ENCODE measurements around the gene EZH2. TPM values are rescaled to one million over a fixed set of nuclear protein-coding genes. Genes with fewer than 3 reads are reported as not detected.

Gene EZH2
- total RNA-seq, 4 donors from 2014 or later, result 6.0 to 17.3 (median 7.2) TPM

DNA sequence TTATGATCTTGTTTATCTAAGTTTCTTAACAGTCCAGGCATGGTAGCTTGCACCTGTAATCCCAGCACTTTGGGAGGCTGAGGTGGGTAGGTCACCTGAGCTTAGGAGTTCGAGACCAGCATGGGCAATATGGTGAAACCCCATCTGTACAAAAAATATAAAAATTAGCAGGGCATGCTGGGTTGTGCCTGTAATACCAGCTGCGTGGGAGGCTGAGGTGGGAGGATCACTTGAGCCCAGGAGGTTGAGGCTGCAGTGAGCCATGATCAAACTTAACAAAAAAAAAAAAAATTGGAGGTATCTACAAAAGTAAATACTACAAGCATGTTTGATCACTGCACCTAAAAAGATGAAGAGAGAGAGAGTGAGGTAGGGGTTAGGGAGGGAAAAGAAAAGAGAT lies 9.0 kb upstream of the EZH2 start:
- Histone ChIP-seq H3K27me3 (peaks cover 14% of the 10 kb centered on the region), H3K9me3 (no peaks in the 10 kb centered on the region), H3K36me3 (no peaks in the 10 kb centered on the region), H3K27ac (no peak overlapping the region), H3K4me1 (no peaks in the 10 kb centered on the region), H3K4me3 (no peak overlapping the region)
- WGBS, 2 donors (ENCODE audit: low coverage in 1 of 2), result 81 to 86% methylated on average over 2 of the region's 2 CpGs
- TF ChIP-seq, protein P1, sequence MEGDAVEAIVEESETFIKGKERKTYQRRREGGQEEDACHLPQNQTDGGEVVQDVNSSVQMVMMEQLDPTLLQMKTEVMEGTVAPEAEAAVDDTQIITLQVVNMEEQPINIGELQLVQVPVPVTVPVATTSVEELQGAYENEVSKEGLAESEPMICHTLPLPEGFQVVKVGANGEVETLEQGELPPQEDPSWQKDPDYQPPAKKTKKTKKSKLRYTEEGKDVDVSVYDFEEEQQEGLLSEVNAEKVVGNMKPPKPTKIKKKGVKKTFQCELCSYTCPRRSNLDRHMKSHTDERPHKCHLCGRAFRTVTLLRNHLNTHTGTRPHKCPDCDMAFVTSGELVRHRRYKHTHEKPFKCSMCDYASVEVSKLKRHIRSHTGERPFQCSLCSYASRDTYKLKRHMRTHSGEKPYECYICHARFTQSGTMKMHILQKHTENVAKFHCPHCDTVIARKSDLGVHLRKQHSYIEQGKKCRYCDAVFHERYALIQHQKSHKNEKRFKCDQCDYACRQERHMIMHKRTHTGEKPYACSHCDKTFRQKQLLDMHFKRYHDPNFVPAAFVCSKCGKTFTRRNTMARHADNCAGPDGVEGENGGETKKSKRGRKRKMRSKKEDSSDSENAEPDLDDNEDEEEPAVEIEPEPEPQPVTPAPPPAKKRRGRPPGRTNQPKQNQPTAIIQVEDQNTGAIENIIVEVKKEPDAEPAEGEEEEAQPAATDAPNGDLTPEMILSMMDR (IDR thresholded peaks at IDR 0.05), result no peak
- TF ChIP-seq POLR2A (IDR thresholded peaks at IDR 0.05) (no peak), EP300 (IDR thresholded peaks at IDR 0.05; ENCODE audit: low read depth) (no peak), POLR2AphosphoS5 (IDR thresholded peaks at IDR 0.05) (no peak)
- DNase-seq, result no peak
- in situ Hi-C loops (cut with MboI; ENCODE audit: low pct_ligation_motif_present in 1 of 4, low pct_unique_long_range_greater_than_20kb in 1 of 4, low sequenced_read_pairs in 3 of 4), result no loop called here
- intact Hi-C loops (cut with DNase I; ENCODE audit: low total_unique reads), result no loop called here

DNA sequence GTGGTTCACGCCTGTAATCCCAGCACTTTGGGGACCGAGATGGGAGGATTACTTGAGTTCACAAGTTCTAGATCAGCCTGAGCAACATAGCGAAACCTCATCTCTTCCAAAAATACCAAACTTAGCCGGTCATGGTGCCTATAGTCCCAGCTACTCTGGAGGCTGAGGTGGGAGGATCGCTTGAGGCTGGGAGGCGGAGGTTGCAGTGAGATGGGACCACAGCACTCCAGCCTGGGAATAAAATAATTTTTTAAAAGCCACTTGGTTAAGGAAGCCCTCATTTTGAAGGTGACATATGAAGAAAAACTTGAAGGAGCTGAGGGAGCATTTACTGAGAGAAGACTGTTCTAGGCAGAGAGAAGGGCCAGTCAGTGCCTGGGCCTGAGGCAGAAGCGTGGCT lies 4.2 kb upstream of the EZH2 start:
- H3K36me3 ChIP-seq, result no peaks in the 10 kb centered on the region
- in situ Hi-C loops (cut with MboI; ENCODE audit: low pct_ligation_motif_present in 1 of 4, low pct_unique_long_range_greater_than_20kb in 1 of 4, low sequenced_read_pairs in 3 of 4) (loop anchor here in 1 of 4 donors (10.0 kb wide), 1 partner anchor 77 kb away; no protein-coding TSS in a partner anchor), intact Hi-C loops (cut with DNase I; ENCODE audit: low total_unique reads) (loop anchor here (10.0 kb wide), 1 partner anchor 47 kb away; no protein-coding TSS in a partner anchor)
- TF ChIP-seq POLR2AphosphoS5 (IDR thresholded peaks at IDR 0.05) (no peak), EP300 (IDR thresholded peaks at IDR 0.05; ENCODE audit: low read depth) (no peak), POLR2A (IDR thresholded peaks at IDR 0.05) (no peak)
- TF ChIP-seq, protein P1 (IDR thresholded peaks at IDR 0.05), result no peak
- H3K4me3 ChIP-seq, result no peak overlapping the region
- peaks cover 3% of the 10 kb centered on the region for H3K27me3 ChIP-seq
- no peak overlapping the region for H3K27ac ChIP-seq
- 88 to 94% methylated on average over 7 of the region's 7 CpGs for WGBS, 2 donors (ENCODE audit: low coverage in 1 of 2)
- no peaks in the 10 kb centered on the region for H3K9me3 ChIP-seq
- DNase-seq, result no peak
- H3K4me1 ChIP-seq, result peaks cover 0 to 5% (median 2%) of the 10 kb centered on the region in 4 donors

DNA sequence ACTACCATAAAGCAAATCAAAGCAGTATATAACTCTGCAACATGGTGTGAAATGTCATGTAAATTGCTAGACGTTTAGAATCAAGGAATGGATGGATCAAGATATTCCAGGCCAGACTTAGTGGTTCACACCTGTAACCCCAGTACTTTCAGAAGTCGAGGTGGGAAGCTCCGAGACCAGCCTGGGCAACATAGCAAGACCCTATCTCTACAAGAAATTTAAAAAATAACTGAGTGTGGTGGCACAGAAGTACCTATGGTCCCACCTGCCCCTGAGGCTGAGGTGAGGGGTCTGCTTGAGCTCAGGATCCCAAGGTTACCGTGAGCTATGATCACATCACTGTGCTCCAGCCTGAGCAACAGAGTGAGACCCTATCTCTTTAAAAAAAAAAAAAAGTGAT lies 2.8 kb upstream of the EZH2 start:
- TF ChIP-seq, protein P1 (IDR thresholded peaks at IDR 0.05), result no peak
- no peak for TF ChIP-seq POLR2A (IDR thresholded peaks at IDR 0.05)
- TF ChIP-seq EP300 (IDR thresholded peaks at IDR 0.05; ENCODE audit: low read depth), result no peak
- TF ChIP-seq POLR2AphosphoS5 (IDR thresholded peaks at IDR 0.05), result no peak
- no peak for DNase-seq
- intact Hi-C loops (cut with DNase I; ENCODE audit: low total_unique reads) (loop anchor here (10.0 kb wide), 1 partner anchor 48 kb away; no protein-coding TSS in a partner anchor), in situ Hi-C loops (cut with MboI; ENCODE audit: low pct_ligation_motif_present in 1 of 4, low pct_unique_long_range_greater_than_20kb in 1 of 4, low sequenced_read_pairs in 3 of 4) (loop anchor here in 1 of 4 donors (10.0 kb wide), 1 partner anchor 78 kb away; no protein-coding TSS in a partner anchor)
- no peaks in the 10 kb centered on the region for H3K27me3 ChIP-seq
- WGBS, 2 donors (ENCODE audit: low coverage in 1 of 2), result 79 to 89% methylated on average over 4 of the region's 4 CpGs
- H3K4me3 ChIP-seq, result no peak overlapping the region
- H3K27ac ChIP-seq, result no peak overlapping the region
- peaks cover 0 to 16% (median 6%) of the 10 kb centered on the region in 4 donors for H3K4me1 ChIP-seq
- no peaks in the 10 kb centered on the region for H3K36me3 ChIP-seq
- H3K9me3 ChIP-seq, result no peaks in the 10 kb centered on the region

DNA sequence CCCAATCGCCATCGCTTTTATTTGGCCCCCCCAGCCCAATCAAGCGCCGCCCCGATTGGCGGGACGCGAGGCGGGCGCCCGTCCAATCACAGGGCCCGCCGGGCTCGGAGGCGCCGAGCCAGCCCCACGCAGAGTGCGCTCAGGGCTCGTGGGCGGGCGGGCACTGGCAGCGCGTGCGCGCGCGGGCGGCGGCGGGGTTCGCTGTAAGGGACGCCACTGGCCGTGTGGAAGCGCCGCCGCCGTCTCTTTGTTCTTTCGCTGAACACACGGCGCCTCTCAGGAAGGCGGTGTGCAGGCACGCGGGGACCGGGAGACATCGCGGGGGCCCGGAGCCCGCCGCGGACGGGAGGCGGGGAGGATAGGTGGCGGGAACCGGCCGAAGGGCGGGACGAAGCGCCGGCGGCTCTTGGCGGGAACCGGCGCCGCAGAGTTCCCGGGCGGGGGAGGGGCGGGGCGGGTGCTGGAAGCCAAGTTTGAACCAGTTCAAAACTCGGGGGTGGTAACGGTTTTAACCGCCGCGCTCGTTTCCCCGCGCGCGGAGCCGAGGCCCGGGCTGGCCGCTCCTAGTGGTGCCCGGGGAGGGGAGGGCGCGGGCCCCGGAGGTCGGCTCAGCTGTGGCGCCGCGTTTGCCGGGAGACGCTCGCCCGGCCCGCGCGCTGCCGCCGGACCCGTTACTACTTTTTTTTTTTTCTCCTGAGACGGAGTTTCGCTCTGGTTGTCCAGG lies 370 bp upstream of the EZH2 start:
- intact Hi-C loops (cut with DNase I; ENCODE audit: low total_unique reads) (loop anchor here (10.0 kb wide), 1 partner anchor 50 kb away; no protein-coding TSS in a partner anchor), in situ Hi-C loops (cut with MboI; ENCODE audit: low pct_ligation_motif_present in 1 of 4, low pct_unique_long_range_greater_than_20kb in 1 of 4, low sequenced_read_pairs in 3 of 4) (loop anchor here in 1 of 4 donors (10.0 kb wide), 1 partner anchor 80 kb away; no protein-coding TSS in a partner anchor)
- WGBS, 2 donors (ENCODE audit: low coverage in 1 of 2), result 0% methylated on average over 1 to 42 of the region's 101 CpGs
- Histone ChIP-seq H3K27ac (peak overlapping the region; percentile 95 to 98 (median 96)), H3K9me3 (no peaks in the 10 kb centered on the region), H3K36me3 (no peaks in the 10 kb centered on the region), H3K4me3 (peak overlapping the region; percentile 57 to 98 (median 86)), H3K27me3 (no peaks in the 10 kb centered on the region), H3K4me1 (peaks cover 0 to 16% (median 6%) of the 10 kb centered on the region in 4 donors)
- peak; percentile 69 for TF ChIP-seq POLR2A (IDR thresholded peaks at IDR 0.05)
- TF ChIP-seq, protein P1 (IDR thresholded peaks at IDR 0.05), result no peak
- peak; percentile 71 to 85 (median 83) for TF ChIP-seq POLR2AphosphoS5 (IDR thresholded peaks at IDR 0.05)
- peak; percentile 94 for DNase-seq

Measured in transverse colon (tissue), 4 donors.